Globus pallidus (tissue), 1 donor: Measurements from ENCODE around the gene TRIM74.
"Not testable (repeated sequence)": the region's sequence is repeated elsewhere in the genome, so short reads cannot be mapped to it uniquely, and the experiment has no call there.

Experiments
- DNase-seq: peaks from one replicate; pipeline ENCODE4 v3.0.0-alpha.2; 2015; ENCODE audit warnings: low spot score

The TRIM74 gene

DNA sequence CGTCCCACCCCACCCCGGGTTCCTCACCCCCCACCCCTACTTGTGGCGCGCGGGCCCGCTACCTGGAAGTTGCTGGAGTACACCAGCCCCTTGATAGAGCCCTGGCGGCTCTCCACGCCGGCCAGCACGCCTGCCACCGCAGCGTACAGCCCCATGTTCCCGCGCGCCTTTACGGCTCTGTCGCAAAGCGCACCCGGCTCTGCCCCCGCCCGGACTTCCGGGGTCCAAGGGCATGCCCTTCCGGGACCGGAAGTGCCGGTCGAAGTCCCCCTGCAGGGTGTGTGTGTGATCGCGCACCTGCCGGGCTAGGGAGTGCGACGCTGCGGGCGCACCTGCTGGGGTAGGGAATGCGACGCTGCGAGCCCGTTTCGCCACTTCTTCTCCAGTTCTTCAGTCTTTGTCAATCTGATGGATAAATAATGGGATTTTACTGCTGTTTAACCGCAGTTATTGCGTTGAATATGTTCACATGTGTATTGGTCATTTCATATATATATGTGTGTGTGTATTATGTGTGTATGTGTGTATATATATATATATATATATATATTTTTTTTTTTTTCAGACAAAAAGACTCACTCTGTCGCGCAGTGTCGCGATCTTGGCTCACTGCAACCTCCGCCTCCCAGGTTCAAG lies 14.6 kb downstream of the TRIM74 start:
- DNase-seq = not testable (repeated sequence)

DNA sequence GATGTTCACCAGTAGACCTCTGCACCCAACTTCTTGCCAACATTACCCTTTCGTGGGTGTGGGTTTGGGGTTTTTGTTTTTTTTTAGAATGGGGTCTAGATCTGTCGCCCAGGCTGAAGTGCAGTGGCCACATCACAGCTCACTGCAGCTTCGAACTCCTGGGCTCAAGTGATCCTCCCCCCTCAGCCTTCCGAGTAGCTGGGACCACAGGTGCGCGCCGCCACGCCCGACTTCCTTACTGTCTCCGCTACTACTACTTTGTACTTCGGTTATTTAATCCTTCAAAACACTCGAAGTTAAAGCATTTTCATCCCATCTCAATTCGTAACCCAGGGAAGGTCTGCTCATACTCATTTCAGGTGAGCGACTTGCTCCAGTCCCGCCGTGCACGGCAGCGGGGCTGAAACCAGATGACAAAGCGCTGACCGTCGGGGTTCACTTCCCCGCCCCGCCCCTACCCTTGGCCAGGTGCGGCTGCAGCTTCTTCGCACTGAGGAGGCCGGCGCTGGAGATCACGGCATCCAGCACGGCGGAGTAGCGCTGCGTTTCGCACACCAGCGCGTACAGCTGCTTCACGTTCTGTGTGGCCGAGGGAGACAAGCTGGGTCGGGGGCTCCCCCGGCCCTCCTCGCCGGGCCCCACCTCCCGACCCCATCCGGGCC lies 15.2 kb downstream of the TRIM74 start:
- DNase-seq = not testable (repeated sequence)

DNA sequence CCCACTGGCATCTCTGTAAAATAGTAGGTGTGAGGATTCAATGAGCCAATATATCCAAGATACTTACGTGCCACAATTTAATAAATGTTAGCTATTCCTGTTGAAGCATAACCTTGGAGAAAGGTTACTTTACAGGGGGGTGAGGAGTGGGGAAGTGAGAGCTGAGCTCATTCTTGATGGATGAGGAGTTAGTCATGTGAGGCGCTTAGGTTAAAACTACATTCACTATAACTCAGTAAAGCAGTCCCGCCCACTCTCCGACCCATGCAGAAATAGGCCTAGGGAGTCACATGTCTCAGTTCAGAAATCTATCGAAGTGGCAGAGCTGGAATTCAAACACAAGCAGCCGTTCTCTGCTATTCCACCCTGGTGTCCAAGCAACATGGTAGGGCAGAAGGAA lies 18.8 kb downstream of the TRIM74 start:
- DNase-seq = not testable (repeated sequence)

DNA sequence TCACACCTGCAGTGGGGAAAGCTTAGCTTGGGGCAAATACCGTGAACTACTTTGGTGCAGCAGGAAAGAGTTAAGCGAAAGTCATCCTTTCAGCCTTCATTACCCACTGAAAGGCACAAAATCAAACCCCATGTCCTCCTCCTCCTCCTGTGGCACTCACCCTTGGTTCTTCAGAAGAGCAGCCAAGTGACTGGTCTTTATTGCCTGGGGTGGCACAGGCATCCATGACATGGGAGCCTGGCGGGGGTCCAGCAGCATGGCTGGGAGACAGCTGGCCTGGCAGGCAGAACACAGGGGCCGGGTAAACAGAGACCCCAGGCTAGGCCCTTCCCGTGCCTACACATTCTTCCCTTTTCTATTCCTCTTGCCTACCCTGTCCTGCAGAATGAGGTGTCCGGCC lies 19.6 kb downstream of the TRIM74 start:
- not testable (repeated sequence) for DNase-seq

DNA sequence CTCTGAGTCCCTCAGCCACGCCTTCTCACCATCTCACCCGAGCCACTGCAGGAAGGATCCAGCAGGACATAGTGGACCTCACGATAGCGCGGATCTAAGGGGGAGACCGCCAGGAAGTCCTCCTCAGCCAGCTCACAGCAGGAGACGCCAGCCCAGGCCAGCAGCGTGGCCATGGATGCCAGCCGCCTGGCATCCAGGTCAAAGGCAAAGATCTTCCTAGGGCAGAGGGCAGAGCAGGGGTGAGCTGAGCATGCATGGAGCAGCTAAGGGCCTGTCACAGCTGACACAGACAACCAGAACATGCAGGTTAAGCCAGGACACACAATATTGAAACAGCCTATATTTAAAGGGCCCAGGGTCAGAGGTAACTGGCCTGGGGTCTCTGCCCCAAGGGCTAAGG lies 20.0 kb downstream of the TRIM74 start:
- not testable (repeated sequence) for DNase-seq

DNA sequence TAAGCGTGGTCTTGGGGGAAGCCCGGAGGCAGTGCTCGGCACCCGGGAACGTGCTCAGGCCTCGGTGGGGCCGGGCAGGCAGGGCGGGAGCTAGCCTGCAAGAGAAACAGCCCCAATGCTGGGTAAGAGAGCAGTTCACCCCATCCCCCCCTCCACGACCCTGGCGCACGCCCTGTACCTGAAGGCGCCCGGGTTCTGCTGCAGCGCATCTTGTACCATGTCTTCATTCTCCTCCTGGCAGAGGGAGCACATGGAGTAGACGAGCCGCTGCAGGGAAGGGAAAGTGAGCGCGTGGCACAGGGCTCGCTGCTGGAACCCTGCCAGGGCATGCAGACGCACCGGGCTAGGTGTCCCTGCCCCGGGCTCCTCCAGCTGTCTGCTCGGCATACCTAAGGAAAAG lies 20.6 kb downstream of the TRIM74 start:
- not testable (repeated sequence) for DNase-seq

DNA sequence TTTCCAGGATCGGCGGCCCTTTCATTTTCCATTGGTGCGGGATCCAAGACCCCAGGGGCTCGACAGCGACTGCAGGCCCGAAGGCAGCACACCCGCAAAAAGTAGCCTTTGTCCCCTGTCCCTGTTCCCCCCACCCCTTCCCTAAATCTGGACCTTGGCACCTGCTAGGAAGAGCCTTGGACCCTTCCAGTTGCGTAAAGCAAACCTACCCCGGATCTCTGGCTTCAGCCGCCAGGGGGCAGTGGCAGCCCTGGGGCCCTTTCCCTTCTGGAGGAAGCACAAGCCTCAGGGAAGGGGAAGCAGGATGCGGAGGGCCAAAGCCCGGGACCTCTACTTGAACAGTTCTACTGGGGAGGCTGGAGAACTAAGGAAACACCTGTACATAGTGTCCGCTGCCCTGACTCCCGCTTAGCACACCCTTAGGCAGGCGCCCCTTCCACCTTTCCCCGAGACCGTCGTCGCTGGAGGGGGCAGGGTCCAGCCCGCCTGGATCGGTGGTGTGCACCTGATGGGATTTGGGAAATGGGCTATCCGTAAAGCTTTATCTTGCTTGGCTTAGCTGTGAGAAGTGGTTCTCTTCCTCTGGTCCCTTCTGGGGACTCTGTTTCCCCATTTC lies 23.0 kb downstream of the TRIM74 start:
- DNase-seq = not testable (repeated sequence)

DNA sequence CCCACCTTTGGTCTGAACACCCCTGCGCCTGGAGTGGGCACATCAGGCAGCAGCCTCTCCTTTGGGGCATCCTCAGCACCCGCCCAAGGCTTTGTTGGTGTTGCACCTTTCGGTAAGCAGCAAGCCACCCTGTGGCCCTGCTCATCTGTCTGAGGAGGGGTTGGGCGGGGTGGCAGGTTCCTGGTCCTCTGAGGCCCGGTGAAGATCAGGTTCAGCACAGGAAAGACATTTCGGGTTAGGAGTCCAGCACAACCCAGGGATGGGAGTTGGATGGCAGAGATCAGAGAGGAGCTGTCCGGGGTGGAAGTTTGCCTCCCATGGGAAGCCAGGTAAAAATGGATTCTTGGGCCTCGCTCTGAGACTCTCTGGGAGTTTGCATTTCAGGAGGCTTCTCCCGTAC lies 23.7 kb downstream of the TRIM74 start:
- not testable (repeated sequence) for DNase-seq

DNA sequence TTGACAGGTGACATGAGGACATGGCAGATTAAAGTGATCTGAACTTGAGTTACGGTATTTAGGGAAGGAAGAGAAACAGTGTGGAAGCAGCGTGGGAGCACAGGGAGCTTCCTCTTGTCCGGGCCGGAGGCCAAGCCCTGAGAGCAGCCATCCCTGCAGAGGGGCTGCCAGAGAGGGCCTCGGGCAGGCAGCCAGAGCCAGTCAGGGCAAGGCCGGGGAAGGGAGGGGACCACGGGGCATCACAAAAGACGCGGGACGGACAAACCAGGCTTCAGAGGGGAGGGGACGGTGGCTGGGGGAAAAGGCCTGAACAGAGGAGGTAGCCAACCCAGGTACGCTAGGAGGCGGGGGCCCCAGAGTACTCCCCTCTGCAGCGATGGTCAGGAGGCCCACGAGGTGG lies 24.3 kb downstream of the TRIM74 start:
- DNase-seq = not testable (repeated sequence)

DNA sequence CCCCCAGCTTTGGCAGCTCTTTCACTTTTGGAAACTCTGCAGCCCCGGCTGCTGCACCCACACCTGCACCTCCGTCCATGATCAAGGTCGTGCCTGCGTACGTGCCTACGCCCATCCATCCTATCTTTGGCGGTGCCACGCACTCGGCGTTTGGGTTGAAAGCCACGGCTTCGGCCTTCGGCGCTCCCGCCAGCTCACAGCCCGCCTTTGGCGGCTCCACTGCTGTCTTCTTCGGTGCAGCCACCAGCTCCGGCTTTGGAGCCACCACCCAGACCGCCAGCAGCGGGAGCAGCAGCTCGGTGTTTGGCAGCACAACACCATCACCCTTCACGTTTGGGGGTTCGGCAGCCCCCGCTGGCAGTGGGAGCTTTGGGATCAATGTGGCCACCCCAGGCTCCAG lies 26.3 kb downstream of the TRIM74 start:
- not testable (repeated sequence) for DNase-seq

DNA sequence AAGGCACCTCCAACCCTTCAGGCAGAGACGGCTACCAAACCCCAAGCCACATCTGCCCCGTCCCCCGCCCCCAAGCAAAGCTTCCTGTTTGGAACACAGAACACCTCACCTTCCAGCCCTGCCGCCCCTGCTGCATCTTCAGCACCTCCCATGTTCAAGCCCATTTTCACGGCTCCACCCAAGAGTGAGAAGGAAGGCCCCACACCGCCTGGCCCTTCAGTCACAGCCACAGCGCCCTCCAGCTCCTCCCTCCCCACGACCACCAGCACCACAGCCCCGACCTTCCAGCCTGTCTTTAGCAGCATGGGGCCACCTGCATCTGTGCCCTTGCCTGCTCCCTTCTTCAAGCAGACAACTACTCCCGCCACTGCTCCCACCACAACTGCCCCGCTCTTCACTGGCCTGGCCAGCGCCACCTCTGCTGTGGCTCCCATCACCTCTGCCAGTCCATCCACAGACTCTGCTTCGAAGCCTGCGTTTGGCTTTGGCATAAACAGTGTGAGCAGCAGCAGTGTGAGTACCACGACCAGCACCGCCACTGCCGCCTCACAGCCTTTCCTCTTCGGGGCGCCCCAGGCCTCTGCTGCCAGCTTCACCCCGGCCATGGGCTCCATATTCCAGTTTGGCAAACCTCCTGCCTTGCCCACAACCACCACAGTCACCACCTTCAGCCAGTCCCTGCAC lies 27.1 kb downstream of the TRIM74 start:
- not testable (repeated sequence) for DNase-seq

DNA sequence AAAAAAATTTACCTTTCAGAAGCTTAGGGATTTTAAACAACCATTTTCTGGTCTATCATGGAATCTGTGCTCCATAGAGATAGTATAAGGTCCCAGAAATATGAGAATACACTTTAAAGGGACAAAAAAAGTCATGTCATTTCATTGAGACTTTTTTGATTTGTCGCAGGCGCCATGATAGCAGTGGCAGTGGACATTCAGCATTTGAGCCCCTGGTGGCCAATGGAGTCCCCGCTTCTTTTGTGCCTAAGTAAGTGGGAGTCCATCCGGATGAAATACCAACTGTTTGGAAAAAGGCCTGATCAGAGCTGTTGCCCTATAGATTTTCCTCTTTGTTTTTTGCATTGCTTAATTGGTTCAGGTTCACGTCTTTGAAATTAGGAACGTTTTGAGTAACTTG lies 41.0 kb downstream of the TRIM74 start:
- DNase-seq = not testable (repeated sequence)

DNA sequence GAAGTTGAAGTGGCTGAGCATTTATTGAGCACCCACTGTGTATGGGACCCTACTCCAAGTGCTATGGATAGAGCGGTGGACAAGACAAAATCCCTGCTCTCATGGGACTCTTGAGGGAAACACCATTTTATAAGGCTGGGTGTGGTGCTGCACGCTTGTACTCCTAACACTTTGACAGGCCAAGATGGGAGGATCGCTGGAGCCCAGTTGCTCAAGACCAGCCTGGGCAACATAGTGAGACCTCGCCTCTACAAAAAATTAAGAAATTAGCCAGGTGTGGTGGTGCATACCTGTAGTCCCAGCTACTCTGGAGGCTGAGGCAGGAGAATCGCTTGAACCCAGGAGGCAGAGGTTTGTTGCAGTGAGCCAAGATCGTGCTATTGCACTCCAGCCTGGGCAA lies 41.5 kb downstream of the TRIM74 start:
- DNase-seq = not testable (repeated sequence)

DNA sequence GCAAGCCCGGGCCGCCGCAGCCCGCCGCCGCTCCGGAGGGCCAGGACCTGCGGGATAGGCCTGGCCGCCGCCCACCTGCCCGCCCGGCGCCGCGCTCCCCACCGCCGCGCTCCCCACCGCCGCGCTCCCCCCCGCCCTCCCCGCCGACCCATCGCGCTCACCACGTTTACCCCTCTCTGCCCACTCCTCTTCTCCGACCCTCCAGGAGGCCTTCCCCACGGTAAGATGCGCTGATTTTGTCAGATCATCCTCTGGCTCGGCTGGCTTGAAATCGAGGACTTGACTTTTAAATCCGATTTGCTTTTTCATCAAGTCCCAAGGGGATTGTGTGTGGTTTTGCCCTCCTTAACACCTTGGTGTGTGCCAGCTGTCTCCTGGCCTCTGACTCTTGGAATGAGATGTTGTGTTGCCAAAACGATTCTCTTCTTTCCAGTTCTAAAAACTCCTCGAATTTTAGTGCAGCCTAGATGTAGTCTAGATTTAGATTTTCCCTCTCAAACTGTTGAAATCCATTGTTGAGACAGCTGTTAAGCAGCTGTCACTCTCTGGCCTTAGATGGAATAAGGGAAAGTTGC lies 43.6 kb downstream of the TRIM74 start:
- peak; percentile 2 for DNase-seq

DNA sequence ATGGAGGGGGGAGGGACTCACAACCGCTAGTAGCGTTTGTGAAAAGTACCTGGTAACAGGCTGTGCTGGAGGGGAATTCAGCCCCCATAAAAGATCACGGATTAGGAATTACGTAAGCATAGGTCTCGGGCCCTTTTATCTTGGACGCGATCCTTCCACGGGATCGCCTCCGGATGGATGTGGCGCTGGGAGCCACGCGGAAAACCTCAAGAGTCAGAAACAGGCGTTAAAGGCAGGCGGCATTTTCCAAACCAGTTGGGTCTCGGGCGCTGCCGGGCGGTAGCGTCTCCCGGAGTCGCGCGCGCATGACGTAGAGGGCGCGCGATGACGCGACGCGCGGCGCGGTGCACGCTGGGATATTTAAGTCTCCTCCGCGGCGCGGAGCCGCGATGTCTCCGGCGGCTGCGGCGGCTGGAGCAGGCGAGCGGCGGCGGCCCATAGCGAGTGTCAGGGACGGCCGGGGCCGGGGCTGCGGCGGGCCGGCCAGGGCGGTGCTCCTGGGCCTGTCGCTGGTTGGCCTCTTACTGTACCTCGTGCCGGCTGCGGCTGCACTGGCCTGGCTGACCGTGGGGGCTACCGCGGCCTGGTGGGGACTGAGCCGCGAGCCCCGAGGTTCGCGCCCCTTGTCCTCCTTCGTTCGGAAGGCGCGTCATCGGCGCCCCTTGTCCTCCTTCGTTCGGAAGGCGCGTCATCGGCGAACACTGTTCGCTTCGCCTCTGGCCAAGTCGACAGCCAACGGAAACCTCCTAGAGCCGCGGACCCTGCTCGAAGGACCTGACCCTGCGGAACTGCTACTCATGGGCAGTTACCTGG lies 44.3 kb downstream of the TRIM74 start, which contains the start of gene POM121:
TSS of gene POM121 (plus strand) at position 363 of the 813 bp plus-strand sequence. CDS start at position 390, 27 bp downstream.
- peak; percentile 77 for DNase-seq

DNA sequence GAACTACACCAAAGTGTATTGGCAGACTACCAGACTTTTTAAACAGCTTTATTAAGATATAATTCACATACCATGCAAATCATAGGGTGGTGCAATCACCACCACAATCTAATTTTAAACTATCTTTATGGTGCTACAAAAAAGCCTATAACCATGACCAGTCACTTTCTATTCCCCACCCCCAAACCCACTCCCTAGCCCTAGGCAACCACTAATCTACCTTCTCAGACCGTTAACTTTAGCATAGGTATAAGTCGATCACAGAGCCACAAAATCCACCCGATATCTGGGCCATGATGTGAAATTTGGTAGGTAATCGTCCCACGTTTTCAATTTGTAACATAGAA lies 44.9 kb downstream of the TRIM74 start:
- DNase-seq = peak; percentile 2

DNA sequence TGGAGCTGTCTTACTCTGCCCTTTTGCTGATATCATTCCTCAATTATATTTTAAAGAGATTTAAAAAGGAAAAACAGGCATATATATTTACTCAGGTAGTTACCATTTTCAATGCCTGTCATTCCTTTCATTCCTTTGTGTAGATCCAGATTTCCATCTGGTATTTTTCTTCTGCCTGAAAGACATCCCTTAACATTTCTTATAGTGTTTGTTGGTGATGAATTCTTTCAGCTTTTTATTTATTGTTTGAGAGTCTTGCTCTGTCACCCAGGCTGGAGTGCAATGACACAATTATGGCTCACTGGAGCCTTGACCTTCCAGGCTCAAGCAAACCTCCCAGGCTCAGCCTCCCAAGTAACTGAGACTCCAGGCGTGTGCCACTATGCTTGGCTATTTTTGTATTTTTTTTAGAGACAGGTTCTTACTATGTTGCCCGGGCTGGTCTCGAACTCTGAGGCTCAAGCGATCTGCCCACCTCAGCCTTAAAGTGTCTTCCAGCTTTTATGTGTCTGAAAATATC lies 50.0 kb downstream of the TRIM74 start:
- no peak for DNase-seq

DNA sequence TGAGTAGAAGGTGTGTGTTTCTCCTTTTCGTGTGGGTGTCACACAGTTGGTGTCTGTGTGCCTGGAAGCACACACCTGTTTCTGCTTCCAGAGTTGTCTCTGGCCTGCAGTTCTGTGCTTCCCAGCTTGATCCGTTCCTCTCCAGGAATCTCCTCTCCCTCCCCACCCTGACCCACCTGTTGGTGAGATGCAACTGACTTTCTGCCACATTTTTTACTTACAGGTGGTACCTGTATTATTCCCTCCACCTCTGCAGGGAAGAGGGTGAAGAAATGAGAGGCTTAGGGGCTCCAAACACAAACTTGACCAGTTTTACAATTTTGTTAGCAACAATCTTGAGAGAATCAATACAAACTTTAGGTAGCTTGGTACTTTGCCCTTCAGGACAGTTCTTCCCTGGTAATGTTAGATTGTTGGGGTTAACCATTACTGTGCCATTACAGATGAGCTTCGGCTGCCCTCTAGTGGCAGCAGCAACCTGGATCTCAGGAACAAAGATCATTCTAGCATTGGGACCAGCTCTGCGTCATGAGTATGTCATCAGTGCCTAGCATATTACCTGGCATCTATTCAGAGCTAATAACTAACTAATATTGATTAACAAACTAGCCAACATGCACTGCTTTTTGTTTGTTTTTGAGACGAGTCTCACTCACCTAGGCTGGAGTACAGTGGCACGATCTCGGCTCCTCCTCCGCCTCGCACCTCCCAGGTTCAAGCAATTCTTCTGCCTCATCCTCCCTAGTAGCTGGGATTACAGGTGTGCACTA lies 54.3 kb downstream of the TRIM74 start:
- not testable (repeated sequence) for DNase-seq

DNA sequence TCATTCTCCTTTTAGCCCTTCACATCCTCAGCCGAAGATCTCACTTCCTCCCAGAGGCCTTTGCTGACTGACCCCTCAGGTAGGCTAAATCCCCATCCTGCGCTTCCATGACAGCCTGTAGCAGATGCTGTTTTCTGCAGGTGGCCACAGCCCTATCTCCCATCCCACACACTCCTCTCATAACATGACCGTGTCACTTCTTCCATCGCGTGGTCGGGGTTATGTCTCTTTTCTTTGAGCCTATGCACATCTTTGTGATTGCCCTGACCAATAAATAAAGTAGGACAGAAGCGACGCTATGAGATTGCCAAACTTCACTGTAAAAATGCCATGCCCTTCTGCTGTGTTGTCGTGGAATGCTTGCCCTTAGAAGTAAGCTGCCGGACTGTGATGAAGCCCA lies 55.5 kb downstream of the TRIM74 start:
- not testable (repeated sequence) for DNase-seq

DNA sequence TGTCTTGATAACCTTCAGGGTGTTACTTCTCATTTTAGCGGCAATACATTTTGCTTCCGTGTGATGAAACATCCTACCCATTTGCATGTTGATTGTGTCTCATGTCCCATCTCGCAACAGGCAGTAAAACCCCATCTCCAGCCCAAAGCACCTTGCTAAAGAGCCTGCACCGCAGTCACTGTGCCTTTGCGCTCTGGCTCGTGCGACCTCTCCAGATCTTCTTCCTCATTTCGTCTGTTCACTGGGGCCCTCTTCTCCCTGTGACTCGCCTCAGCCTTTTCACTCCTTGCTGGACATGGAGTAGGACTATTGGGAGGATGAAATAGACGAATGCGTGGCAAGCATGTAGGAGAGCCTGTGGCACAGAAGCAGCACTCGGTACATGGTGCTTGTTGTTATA lies 57.9 kb downstream of the TRIM74 start:
- not testable (repeated sequence) for DNase-seq
